A549 treated with ZK216348 at 1 μM for 4 hours (cell line): Measurements from ENCODE around the gene GRAP2. TPM values are rescaled to one million over a fixed set of nuclear protein-coding genes. Genes with fewer than 3 reads are reported as not detected.

ENCODE experiments used
- total RNA-seq: library from RNA; stranded (reverse); fragments of 200-300 nt; extraction: Qiagen RNA extraction; gene quantifications from 5 replicates; pipeline ENCODE4 v1.2.3, GENCODE V29; 2022; ENCODE audit warnings: low read depth

Gene GRAP2
- not detected in 5 replicates for total RNA-seq

GRCh38 chr22:39900306-39901227 lies at the start of gene GRAP2:
GRAP2 (plus strand) TSS chr22:39901084; CDS start chr22:39947107, 46,023 bp downstream.

GRCh38 chr22:39893526-39893925 lies 7.4 kb upstream of the GRAP2 start, which contains the start of gene ENTHD1:
ENTHD1 (minus strand) TSS chr22:39893760; CDS start chr22:39887748, 6,012 bp downstream.

GRCh38 chr22:39959640-39960447 lies 59.0 kb downstream of the GRAP2 start, which contains the start of gene TMA7B:
TMA7B (plus strand) TSS chr22:39960397; CDS start chr22:39964375, 3,978 bp downstream.

GRCh38 chr22:39994566-39995392 lies 93.9 kb downstream of the GRAP2 start, which contains the start of gene FAM83F:
FAM83F (plus strand) TSS chr22:39994954; CDS start chr22:39995043, 89 bp downstream.

Other genes starting within 250 kb of the GRAP2 start
- gene ENTHD1, start 7.3 kb upstream of the GRAP2 start, total RNA-seq, result not detected in 5 replicates
- not detected in 5 replicates for gene TMA7B, start 59.3 kb downstream of the GRAP2 start, total RNA-seq
- gene FAM83F, start 93.9 kb downstream of the GRAP2 start, total RNA-seq, result not detected in 5 replicates